ENCODE measurements around the gene EYA4.

EYA4 gene

GRCh38 chr6:133499662-133500061 is 258.5 kb downstream of the EYA4 start:
- Mint-ChIP-seq H3K27ac (no peak overlapping the region), H3K4me3 (no peak overlapping the region), H3K27me3 (no peaks in the 10 kb centered on the region), H3K4me1 (no peaks in the 10 kb centered on the region), H3K9me3 (no peaks in the 10 kb centered on the region), H3K36me3 (no peaks in the 10 kb centered on the region)
- no peak for ATAC-seq

- Mint-ChIP-seq H3K4me3 (no peak overlapping the region), H3K27me3 (no peaks in the 10 kb centered on the region), H3K4me1 (no peaks in the 10 kb centered on the region), H3K27ac (no peak overlapping the region), H3K36me3 (no peaks in the 10 kb centered on the region), H3K9me3 (no peaks in the 10 kb centered on the region)
- ATAC-seq, result no peak
Observed at GRCh38 chr6:133501675-133502270, 260.6 kb downstream of the EYA4 start.

GRCh38 chr6:133502441-133503335 is 261.5 kb downstream of the EYA4 start:
- ATAC-seq, result no peak
- Mint-ChIP-seq H3K27ac (no peak overlapping the region), H3K4me3 (no peak overlapping the region), H3K4me1 (no peaks in the 10 kb centered on the region), H3K9me3 (no peaks in the 10 kb centered on the region), H3K27me3 (no peaks in the 10 kb centered on the region), H3K36me3 (no peaks in the 10 kb centered on the region)

DNA sequence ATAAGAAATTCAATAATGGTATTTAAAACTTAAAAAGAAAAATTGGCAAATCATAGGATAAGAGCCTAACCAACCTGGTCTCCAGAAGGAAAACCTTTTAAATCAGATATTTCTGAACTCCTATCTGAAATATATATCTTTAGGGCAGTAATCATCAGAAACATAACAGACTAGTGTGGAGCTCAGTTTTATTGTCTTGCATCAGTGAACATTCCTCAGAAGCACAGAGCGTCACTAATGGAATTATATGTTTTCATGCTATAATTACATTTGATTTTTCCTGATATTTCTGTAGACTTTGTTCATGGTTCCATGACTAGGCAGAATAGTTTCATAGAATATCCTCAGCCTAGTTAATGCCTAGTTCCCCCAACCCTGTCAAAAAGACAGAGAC is 262.2 kb downstream of the EYA4 start:
- no peak for ATAC-seq
- Mint-ChIP-seq H3K27ac (no peak overlapping the region), H3K4me3 (no peak overlapping the region), H3K4me1 (no peaks in the 10 kb centered on the region), H3K9me3 (no peaks in the 10 kb centered on the region), H3K27me3 (no peaks in the 10 kb centered on the region), H3K36me3 (no peaks in the 10 kb centered on the region)

DNA sequence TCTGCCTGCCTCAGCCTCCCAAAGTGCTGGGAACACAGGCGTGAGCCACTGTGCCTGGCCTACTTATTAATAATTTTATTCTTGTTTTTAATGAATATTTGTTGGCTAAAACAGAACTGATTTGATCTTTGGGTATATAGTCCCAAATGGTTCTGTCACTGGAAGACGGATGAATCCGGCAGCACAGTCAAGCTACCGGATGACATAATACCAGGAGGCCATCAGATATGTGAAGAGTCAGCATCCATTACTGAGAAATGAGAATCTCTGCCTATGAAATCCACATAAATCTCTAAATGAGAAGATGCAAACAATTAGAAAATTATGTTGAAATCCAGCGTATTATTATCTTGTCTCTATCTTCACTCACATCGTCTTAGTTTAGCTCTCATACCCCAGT is 263.0 kb downstream of the EYA4 start:
- Mint-ChIP-seq H3K36me3 (no peaks in the 10 kb centered on the region), H3K4me1 (no peaks in the 10 kb centered on the region), H3K27me3 (no peaks in the 10 kb centered on the region), H3K27ac (no peak overlapping the region), H3K9me3 (no peaks in the 10 kb centered on the region), H3K4me3 (no peak overlapping the region)
- ATAC-seq, result no peak

DNA sequence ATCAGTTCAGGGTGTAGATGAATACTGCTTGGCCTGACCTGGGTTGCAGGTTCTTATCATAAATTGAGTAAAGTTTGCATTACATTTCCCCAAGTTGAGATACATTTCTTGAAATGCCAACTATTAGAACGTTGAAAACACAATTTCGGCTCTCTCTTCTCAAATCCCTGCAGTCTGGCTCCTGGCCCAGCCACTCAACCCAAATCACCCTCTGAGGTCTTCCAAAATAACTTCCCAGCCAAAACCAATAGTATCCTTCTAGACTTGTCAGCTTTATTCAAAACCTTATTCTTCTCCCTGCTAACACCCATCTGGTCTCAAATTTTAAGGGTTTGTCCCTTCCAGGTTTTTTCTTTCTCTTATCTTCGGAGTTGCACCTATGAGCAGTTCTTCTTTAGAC is 263.6 kb downstream of the EYA4 start:
- Mint-ChIP-seq H3K4me3 (no peak overlapping the region), H3K27me3 (no peaks in the 10 kb centered on the region), H3K4me1 (no peaks in the 10 kb centered on the region), H3K9me3 (no peaks in the 10 kb centered on the region), H3K27ac (no peak overlapping the region), H3K36me3 (no peaks in the 10 kb centered on the region)
- no peak for ATAC-seq

DNA sequence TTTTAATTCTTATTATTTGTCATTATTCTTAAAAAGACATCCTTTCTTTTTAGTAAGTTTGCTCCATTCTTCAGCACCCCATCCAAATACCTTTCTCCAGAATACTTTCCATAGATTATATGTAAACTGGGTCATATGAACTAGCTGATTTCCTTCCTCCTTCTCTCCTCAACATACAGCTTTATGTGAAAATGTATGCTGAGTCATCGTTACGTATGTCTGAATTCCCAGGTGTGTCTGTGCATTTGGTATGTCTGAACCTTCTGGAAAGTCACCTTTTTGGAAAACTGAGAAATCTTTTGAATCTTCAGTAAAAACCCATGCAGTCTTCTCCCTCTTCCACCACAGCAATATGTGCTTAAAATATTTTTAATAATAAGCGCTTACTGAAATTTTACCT is 264.5 kb downstream of the EYA4 start:
- Mint-ChIP-seq H3K27me3 (peaks cover 5% of the 10 kb centered on the region), H3K27ac (no peak overlapping the region), H3K9me3 (no peaks in the 10 kb centered on the region)

DNA sequence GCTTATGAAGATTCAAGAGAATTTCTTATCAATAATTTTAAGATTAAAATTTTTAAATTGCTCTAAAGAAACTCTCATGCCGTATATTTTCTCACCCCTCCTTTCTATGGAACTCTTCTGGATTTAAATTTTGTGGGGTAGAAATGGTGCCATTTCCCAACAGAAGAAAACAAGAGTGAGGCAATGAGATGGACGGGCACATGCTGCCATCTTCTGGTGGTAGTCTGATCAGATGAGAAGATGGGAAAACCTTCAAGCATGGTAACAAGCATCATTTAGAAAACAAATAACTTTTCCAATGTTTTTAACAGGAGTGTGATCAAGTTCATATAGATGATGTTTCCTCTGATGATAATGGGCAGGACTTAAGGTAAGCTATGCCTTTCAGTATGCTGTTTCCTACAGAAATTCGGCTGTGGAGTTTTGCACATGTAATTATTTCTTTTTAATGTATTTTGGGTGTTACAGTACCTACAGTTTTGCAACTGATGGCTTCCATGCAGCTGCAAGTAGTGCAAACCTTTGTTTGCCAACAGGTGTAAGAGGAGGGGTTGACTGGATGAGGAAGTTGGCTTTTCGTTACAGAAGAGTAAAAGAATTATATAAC is 271.4 kb downstream of the EYA4 start:
- peaks cover 17% of the 10 kb centered on the region for H3K27me3 Mint-ChIP-seq
- no peaks in the 10 kb centered on the region for H3K36me3 Mint-ChIP-seq
- no peak for ATAC-seq
- H3K9me3 Mint-ChIP-seq, result no peaks in the 10 kb centered on the region
- H3K27ac Mint-ChIP-seq, result no peak overlapping the region
- no peaks in the 10 kb centered on the region for H3K4me1 Mint-ChIP-seq
- H3K4me3 Mint-ChIP-seq, result no peak overlapping the region

More for the DNA sequence above, 264.5 kb downstream of the EYA4 start:
- ATAC-seq, result no peak
- Mint-ChIP-seq H3K36me3 (no peaks in the 10 kb centered on the region), H3K4me3 (no peak overlapping the region), H3K4me1 (no peaks in the 10 kb centered on the region)

- H3K4me3 Mint-ChIP-seq, result no peak overlapping the region
- no peak overlapping the region for H3K27ac Mint-ChIP-seq
- no peaks in the 10 kb centered on the region for H3K36me3 Mint-ChIP-seq
- H3K4me1 Mint-ChIP-seq, result no peaks in the 10 kb centered on the region
- H3K27me3 Mint-ChIP-seq, result no peaks in the 10 kb centered on the region
- no peaks in the 10 kb centered on the region for H3K9me3 Mint-ChIP-seq
- ATAC-seq, result no peak
Observed at GRCh38 chr6:133523816-133524215, 282.7 kb downstream of the EYA4 start.

GRCh38 chr6:133526436-133526835 is 285.3 kb downstream of the EYA4 start:
- no peaks in the 10 kb centered on the region for H3K27me3 Mint-ChIP-seq
- ATAC-seq, result no peak
- no peak overlapping the region for H3K4me3 Mint-ChIP-seq
- no peak overlapping the region for H3K27ac Mint-ChIP-seq
- H3K9me3 Mint-ChIP-seq, result no peaks in the 10 kb centered on the region
- H3K36me3 Mint-ChIP-seq, result no peaks in the 10 kb centered on the region
- no peaks in the 10 kb centered on the region for H3K4me1 Mint-ChIP-seq

GRCh38 chr6:133528566-133528965 is 287.4 kb downstream of the EYA4 start:
- H3K4me1 Mint-ChIP-seq, result no peaks in the 10 kb centered on the region
- H3K9me3 Mint-ChIP-seq, result no peaks in the 10 kb centered on the region
- H3K4me3 Mint-ChIP-seq, result no peak overlapping the region
- ATAC-seq, result no peak
- H3K27ac Mint-ChIP-seq, result no peak overlapping the region
- H3K27me3 Mint-ChIP-seq, result peaks cover 10% of the 10 kb centered on the region
- no peaks in the 10 kb centered on the region for H3K36me3 Mint-ChIP-seq

GRCh38 chr6:133532908-133533307 is 291.8 kb downstream of the EYA4 start:
- Mint-ChIP-seq H3K4me3 (no peak overlapping the region), H3K36me3 (no peaks in the 10 kb centered on the region), H3K4me1 (no peaks in the 10 kb centered on the region), H3K27me3 (peaks cover 14% of the 10 kb centered on the region), H3K27ac (no peak overlapping the region), H3K9me3 (no peaks in the 10 kb centered on the region)
- ATAC-seq, result no peak

GRCh38 chr6:133539502-133540259 is 298.5 kb downstream of the EYA4 start:
- no peaks in the 10 kb centered on the region for H3K9me3 Mint-ChIP-seq
- no peak overlapping the region for H3K27ac Mint-ChIP-seq
- no peak for ATAC-seq
- no peaks in the 10 kb centered on the region for H3K4me1 Mint-ChIP-seq
- no peaks in the 10 kb centered on the region for H3K36me3 Mint-ChIP-seq
- no peak overlapping the region for H3K4me3 Mint-ChIP-seq
- peaks cover 21% of the 10 kb centered on the region for H3K27me3 Mint-ChIP-seq

- peaks cover 21% of the 10 kb centered on the region for H3K27me3 Mint-ChIP-seq
- H3K9me3 Mint-ChIP-seq, result no peaks in the 10 kb centered on the region
- no peaks in the 10 kb centered on the region for H3K36me3 Mint-ChIP-seq
- no peak for ATAC-seq
- no peak overlapping the region for H3K27ac Mint-ChIP-seq
- H3K4me1 Mint-ChIP-seq, result no peaks in the 10 kb centered on the region
- H3K4me3 Mint-ChIP-seq, result no peak overlapping the region
Observed at GRCh38 chr6:133540361-133540760, 299.2 kb downstream of the EYA4 start.

- H3K9me3 Mint-ChIP-seq, result no peaks in the 10 kb centered on the region
- H3K4me1 Mint-ChIP-seq, result no peaks in the 10 kb centered on the region
- no peak overlapping the region for H3K27ac Mint-ChIP-seq
- peaks cover 21% of the 10 kb centered on the region for H3K27me3 Mint-ChIP-seq
- ATAC-seq, result no peak
- no peaks in the 10 kb centered on the region for H3K36me3 Mint-ChIP-seq
- no peak overlapping the region for H3K4me3 Mint-ChIP-seq
Observed at GRCh38 chr6:133541040-133541439, 299.9 kb downstream of the EYA4 start.
